Measurements from ENCODE around the gene ETFDH.
"Not testable (repeated sequence)": the region's sequence is repeated elsewhere in the genome, so short reads cannot be mapped to it uniquely, and the experiment has no call there.

Gene ETFDH

DNA sequence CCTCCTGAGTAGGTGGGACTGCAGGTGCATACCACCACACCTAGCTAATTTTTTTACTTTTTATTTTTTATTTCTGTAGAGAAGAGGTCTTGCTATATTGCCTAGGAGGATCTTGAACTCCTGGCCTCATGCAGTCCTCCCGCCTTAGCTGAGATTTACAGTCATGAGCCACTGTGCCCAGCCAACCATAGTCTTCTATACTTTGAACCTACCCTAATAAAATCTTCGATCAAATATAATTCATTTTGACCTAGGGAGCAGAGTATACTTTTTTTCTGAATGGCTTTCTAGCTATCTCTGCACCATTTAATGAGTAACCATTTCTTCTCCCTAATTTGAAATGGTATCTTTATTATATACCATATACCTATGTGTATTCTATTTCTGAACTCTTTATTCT is 6.7 kb downstream of the ETFDH start:
- no peak for DNase-seq (ENCODE audit: low read depth)

DNA sequence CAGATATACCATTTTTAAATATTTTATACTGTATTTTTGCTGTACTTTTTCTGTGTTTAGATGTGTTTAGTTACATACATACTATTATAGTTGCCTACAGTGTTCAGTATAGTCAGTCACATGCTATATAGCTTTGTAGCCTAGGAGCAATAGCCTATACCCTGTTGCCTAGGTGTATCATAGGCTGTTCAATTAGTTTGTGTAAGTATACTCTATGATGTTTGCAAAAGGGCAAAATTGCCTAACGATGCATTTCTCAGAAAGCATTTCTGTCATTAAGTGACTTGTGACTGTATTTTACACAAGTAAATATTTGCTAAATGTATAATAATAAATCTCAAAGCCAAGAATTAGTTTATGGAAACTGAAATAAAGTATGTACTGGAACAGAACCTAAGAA is 9.5 kb downstream of the ETFDH start:
- DNase-seq (ENCODE audit: low read depth): no peak

DNA sequence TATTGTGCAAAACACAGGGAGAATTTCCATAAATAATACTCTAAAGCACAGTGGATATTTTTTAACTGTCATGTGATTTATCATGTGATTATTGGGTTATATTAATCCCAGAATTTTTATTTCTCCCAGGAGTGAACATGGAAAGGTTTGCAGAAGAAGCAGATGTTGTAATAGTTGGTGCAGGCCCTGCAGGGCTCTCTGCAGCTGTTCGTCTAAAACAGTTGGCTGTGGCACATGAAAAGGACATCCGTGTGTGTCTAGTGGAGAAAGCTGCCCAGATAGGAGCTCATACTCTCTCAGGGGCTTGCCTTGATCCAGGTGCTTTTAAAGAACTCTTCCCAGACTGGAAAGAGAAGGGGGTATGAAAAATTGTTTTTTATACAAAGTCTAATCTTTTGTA is 10.0 kb downstream of the ETFDH start:
- no peak for DNase-seq (ENCODE audit: low read depth)

DNA sequence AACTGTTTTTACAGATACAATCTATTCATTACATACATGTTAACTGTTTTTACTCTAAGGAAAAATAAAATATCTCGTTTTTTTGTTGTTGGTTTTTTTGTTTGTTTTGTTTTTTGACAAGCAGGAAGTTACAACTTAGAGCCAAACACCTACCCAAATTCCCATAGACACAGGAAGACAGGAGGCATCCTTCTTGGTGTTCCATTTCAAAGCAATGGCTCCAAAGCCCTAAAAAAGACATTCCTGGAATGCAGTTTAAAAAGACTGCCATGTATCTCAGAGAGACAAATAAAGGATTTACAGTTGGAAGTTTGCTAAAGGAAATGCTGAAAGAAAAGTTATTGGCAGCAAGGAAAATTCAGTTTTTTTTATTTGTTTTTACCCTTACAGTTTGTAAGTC is 16.7 kb downstream of the ETFDH start:
- no peak for DNase-seq (ENCODE audit: low read depth)

DNA sequence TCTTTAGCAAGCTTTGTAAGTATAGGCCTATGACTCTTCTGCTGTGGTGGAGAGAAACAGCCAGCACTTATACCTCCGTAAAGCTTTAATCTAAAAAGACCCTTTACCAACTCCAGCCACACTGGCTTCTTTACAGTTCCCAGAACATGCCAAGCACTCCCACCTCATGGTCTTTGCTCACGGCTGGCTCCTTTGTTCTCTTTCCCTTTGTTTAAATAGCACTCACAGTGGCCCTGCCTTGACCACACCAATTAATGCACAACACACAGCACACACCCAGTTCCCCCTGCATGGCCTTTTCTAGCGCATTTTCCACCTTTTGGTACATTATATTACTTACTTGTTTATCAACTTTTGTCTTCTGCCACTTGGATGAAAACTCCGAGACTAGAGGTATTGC is 32.2 kb downstream of the ETFDH start:
- DNase-seq (ENCODE audit: low read depth): no peak

DNA sequence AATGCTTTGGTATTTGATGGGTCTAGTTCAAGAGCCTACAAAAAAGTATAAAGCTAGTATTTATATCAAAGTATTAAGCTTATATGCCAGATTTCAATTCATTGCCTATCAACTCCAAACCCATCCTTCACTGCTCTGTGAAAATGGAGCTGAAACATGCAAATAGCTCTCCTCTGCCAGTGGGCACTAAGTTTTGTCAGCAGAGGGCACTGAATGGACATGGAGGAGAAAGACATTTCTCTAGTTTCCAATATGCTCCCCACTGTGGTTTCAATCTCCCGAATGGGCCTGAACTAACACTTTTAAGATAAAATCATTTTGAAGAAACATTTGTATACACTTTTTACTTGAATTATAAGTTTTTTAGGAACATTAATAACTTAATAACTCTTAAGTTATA is 38.7 kb downstream of the ETFDH start:
- DNase-seq (ENCODE audit: low read depth): no peak

DNA sequence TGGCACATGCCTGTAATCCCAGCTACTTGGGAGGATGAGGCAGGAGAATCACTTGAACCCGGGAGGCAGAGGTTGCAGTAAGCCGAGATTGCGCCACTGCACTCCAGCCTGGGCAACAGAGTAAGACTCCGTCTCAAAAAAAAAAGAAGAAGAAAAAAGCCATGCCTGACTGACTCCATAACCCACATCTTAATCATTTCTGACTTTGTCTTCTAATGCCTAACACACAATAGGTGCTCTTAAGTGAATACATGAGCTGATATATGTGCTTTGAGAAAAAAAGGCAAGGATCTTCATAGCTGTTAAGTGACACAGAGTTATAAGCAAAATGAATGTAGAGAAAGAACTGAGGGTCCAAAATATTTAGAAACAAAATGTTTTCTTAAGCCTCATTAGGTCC is 40.5 kb downstream of the ETFDH start:
- not testable (repeated sequence) for DNase-seq (ENCODE audit: low read depth)

DNA sequence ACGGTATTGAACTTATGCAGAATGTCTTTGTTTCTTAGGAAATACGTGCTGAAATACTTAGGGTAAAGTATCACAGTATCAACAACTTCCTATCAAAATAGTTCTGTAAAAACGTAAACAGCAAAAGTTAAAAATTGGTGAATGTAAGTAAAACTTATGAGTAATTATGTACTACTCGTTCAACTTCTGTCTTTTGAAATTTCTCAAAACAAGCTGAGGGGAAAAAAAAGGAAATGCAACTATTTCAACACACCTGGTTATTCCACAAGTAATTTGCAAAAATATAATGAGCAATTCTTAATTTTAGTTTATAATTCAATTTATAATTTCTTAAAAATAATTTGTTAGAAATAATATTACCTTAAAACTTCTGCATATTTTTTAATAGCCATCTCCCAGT is 42.8 kb downstream of the ETFDH start:
- no peak for DNase-seq (ENCODE audit: low read depth)

DNA sequence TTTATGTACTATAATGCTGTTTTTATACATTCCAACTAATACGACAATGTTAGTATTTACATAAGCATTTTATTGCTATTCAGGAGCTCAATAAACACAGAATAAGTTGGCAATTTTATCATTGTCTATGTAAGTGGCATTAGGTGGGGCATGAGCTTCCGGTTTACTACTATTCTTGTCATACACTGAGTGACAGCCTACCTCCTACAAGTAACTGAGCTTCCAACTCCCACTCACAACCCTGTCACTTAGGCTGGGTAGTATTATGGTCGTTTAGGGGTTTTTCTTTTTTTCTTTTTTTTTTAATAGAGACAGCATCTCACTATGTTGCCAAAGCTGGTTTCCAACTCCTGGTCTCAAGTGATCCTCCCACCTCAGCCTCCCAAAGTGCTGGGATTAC is 43.7 kb downstream of the ETFDH start:
- DNase-seq (ENCODE audit: low read depth): no peak

DNA sequence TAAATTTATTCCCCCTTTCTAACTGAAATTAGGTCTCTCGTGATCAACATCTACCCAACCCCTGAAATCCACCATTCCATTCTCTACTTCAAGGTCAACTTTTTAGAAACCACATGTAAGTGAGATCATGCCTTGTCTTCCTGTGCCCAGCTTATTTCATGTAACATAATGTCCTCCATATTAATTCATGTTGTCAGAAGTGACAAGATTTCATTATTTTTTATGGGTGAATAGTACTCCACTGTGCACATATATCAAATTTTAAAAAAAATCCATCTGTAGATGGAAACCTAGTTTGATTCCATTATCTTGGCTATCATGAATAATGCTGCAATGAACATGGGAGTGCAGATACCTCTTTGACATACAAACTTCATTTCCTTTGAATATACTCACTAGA is 49.6 kb downstream of the ETFDH start:
- DNase-seq (ENCODE audit: low read depth): no peak

DNA sequence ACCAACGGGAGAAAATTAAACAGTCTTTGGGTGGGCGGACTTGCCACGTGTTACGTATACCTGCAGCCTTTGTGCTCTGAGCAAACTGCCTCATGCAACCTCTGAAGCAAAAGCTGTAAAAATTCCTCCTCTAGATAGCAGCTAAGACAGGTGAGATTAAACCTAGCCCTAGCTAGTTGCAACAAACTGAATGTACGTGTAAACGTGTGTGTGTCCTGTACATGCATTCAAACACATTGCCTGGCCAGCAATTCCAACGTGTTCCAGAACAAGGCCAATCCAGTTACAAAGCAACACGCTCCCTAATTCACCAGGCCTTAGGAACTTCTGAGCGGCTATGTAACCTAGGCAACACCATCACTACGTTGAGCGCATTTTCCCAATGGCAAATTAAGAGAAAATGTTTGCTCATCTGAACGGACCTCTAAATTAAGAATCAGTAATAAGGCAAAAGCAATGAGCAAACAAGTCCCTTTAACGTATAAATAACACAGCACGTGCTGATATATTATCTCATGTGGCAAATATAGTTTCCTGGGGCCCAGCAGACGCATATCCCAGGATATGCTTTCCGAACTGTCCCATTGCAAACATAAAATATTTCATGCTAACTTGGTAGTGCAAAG is 50.3 kb downstream of the ETFDH start:
- DNase-seq (ENCODE audit: low read depth): peak; percentile 30

DNA sequence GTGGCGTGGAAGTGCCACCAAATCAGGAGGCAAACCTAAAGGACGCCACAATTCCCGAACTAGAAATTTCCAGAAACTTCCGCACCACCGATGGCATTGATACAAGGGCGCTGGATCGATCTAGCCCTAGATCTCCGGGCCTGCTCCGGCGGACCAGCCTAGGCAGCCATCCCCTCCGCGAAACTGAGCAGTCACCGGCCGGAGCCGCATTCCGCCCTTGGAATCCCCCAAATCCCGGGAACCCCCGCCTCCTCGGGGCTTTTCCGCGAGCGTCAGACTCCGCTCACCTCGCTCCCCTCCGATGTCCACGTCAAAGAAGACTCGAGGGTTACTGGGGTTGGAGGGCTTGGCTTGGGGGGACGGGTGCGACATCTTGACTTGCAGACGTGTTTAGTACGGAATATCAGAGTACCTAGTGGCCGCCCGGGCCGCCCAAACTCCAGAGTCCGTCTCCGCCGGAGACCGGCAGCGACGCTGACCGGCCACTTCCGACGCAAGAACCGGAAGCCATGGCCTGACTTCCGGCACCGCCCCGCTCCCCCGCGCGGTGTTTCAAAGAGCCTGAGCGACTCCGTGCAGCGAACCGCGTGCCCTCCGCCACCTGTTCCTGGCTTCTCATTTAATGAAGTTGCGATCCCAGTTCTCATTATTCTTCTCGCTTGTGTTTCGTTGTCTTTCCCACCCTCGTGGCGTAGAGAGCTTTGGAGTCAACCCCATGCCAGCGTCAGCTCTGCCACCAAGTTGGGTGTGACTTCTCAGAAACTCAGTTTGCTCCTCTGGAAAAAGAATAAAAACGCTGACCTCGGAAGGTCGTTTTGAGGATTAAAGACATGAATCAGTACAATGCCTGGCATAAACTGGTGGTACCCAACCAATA is 51.1 kb downstream of the ETFDH start, which contains the start of gene PPID:
TSS of gene PPID (minus strand) at position 480 of the 877 bp plus-strand sequence. CDS start at position 372, 108 bp downstream.
- peak; percentile 47 for DNase-seq (ENCODE audit: low read depth)

DNA sequence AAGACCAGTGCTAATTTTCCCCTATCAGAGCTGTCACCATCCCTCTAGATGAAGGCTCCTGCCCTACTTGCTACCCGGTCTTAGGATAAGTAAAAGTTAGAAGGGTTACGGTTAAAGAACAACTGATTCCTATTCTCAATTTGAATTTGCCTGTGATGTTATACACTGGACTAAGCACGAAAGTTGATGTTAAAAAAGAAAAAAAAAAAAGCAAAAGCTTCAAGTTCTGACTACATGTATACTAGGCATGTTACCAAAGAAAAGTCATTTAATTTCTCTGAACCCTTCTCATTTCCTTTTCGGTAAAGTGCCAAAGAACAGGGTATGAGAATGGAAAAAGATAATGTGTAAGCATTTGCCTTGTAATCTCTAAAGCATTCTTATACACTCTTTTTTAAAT is 52.5 kb downstream of the ETFDH start:
- no peak for DNase-seq (ENCODE audit: low read depth)

DNA sequence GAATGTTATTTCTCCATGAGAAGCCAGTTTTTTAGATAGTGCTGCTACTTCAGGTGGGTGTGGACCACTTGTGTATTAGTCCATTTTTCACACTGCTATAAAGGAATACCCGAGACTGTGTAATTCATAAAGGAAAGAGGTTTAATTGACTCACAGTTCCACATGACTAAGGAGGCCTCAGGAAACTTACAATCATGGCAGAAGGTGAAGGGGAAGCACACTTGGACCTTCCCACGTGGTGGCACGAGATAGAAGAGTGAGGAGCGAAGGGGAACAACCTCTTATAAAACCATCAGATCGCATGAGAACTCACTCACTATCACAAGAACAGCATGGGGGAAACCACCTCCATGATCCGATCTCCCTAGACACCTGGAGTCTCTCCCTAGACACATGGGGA is 54.5 kb downstream of the ETFDH start:
- DNase-seq (ENCODE audit: low read depth): no peak

DNA sequence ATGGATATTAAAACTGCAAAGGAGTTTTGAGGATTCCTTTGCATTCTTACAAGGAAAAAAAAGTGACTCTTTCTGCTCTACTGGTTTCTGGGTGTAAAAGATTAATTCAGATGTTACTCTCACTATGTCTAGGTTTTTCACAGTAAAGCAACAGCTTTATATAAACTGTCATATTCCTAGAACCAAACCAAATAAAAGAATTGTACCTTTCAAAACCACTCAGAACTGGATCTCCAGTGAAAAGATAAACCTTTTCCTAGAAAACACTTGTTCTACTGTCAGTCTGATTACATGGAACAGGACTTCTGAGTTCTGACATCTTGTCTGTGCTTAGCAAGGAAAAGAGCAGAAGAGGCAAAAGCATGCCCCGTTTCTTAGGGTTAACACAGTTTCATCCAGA is 56.1 kb downstream of the ETFDH start:
- DNase-seq (ENCODE audit: low read depth): no peak

DNA sequence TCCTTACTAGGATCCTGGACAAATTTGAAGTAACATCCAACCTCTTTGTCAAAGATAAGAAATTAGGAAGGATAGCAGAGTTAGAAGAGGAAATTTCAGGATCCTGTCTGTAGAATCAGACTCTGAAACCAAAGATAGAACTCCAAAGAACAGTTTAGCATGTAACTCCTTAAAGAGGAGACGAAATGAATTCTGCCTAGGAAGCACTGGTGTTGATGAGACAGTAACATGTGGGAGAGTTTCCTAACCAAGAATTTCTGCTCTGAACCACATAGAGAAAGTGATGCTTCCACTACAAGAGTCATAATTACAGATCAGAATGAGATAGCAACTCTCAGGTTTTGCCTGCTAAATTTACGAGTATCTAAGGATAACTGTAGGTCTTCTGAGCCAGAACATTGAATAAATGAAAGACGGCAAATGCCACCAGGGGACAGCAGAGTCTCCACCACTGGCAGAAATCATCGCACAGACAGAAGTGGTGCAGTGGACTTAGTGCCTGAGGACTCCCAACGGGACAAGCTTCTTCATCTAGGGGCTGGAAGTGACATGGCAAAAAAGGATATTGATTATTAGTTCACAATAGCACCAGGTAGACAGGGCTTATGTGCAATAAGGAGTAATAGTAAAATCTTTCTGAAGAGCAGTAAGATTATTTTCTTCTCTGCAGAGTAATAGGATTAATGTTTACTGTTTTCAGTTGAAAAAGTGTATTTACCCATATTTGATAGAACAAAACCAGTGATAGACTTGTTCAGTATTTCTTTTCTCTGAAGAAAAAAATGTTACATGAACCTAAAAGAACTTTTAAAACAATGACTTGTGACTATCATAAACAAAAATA is 57.8 kb downstream of the ETFDH start:
- DNase-seq (ENCODE audit: low read depth): peak; percentile 46

DNA sequence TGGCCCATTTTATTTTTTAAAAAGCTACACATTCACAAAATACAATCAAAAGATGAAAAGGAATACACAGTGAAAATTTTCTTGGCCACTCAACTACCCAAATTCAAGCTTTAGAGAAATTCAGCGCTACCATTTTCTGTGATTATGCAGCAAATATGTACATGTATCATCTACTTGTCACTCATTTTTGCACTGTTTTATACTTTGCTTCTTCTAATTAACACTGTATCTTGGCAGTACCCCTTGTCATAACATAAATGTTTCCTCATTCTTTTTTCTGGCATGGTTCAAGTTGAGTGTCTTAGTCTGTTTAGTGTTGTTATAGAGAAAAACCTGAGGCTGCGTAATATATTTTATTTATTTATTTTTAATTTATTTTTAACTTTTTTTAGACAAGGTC is 66.8 kb downstream of the ETFDH start:
- no peak for DNase-seq (ENCODE audit: low read depth)

DNA sequence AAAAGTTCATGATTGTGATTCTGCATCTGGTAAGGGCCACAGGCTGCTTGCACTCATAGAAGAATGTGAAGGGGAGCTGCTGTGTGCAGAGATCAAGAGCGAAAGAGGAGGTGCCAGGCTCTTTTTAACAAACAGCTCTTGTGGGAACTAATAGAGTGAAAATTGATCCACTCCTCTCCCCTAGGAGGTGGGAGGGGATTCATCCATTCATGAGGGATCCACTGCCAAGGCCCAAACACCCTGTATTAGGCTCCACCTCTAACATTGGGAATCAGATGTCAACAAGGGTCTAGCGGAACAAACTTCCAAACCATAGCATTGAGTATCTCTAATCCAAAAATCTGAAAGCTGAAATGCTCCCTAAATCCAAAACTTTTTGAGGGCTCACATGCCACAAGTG is 67.5 kb downstream of the ETFDH start:
- DNase-seq (ENCODE audit: low read depth): no peak

DNA sequence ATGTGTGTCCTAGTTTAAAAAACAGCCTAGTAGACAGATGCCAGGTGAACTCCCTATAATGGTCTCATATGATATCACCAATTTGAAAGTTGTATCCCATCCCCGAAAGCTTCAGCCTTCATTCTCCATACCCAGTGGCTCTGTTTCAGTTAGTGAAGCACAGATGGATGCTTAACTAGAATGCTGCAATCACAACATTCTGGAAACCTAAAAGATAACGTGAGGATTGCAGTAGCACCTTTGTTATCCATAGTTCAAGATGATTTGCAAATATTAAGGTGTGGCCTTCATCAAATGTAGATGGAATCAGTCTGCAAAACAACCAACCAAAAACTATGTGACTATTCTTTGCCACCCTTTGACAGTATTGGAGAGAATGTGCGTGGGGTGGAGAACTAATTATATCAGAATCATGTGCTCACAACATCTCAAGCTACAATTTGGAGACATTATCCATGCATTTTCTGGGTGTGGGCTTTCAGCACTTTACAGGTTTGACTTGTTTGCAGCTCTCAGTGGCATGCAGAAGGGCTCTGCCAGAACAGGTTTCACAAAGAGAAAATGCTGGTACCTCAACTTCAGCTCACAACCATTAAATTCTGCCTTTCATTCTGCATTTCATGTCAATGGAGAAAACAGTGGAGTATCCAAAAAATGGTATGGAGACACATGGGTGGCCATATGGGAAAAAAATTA is 69.4 kb downstream of the ETFDH start:
- DNase-seq (ENCODE audit: low read depth): no peak

DNA sequence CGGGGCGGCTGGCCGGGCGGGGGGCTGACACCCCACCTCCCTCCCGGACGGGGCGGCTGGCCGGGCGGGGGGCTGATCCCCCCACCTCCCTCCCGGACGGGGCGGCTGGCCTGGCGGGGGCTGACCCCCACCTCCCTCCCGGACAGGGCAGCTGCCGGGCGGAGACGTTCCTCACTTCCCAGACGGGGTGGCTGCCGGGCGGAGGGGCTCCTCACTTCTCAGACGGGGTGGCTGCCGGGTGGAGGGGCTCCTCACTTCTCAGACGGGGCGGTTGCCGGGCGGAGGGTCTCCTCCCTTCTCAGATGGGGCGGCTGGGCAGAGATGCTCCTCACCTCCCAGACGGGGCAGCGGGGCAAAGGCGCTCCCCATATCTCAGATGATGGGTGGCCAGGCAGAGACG is 74.4 kb downstream of the ETFDH start:
- not testable (repeated sequence) for DNase-seq (ENCODE audit: low read depth)

DNA sequence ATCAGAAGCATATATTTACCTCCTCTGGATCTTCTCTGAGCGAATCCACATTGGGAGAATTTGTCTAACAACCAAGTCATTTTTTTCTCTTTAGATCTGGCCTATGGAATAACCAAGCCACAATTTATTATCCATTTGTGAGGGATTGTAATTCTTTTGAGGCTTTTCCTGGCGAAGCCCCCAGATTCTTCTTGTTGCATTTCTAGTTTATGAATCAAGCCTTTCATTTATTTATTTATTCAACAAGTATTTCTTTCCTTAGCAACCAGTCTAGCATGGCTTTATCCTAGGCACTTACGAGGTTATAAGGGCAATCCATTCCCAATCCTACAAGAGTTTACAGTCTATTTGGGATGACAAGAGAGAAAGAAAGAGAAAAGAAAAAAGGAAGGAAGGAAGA is 78.3 kb downstream of the ETFDH start:
- peak; percentile 92 for DNase-seq (ENCODE audit: low read depth)
